ENCODE data around the gene OBSCN.
"Not testable (repeated sequence)": the region's sequence is repeated elsewhere in the genome, so short reads cannot be mapped to it uniquely, and the experiment has no call there.

OBSCN gene

DNA sequence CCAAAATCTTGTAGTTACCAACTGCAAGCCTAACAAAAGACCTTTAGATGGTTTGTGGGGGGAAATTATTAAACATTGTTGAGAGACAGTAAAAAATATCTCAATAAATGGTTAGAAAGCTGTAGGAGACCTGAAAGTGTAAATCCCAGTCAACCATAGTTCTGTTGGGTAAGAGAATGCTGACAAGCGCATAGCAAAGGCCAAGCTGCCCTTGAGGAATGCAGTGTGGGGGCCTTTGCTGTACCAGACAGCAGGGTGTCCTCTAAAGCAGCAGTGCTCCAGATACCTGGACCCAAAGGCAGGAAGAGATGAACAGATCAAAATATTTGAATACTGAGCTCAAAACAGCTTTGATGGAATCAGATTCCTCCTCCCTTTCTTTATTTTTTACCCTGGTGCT is 54.6 kb downstream of the OBSCN start:
- TF ChIP-seq ZFX (IDR thresholded peaks at IDR 0.05; ENCODE audit: borderline replicate concordance), result no peak
- TF ChIP-seq, protein P1, sequence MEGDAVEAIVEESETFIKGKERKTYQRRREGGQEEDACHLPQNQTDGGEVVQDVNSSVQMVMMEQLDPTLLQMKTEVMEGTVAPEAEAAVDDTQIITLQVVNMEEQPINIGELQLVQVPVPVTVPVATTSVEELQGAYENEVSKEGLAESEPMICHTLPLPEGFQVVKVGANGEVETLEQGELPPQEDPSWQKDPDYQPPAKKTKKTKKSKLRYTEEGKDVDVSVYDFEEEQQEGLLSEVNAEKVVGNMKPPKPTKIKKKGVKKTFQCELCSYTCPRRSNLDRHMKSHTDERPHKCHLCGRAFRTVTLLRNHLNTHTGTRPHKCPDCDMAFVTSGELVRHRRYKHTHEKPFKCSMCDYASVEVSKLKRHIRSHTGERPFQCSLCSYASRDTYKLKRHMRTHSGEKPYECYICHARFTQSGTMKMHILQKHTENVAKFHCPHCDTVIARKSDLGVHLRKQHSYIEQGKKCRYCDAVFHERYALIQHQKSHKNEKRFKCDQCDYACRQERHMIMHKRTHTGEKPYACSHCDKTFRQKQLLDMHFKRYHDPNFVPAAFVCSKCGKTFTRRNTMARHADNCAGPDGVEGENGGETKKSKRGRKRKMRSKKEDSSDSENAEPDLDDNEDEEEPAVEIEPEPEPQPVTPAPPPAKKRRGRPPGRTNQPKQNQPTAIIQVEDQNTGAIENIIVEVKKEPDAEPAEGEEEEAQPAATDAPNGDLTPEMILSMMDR (IDR thresholded peaks at IDR 0.05), result no peak
- no peak overlapping the region for H3K27ac ChIP-seq

- TF ChIP-seq ZFX (IDR thresholded peaks at IDR 0.05; ENCODE audit: borderline replicate concordance), result no peak
- TF ChIP-seq, protein P1 (IDR thresholded peaks at IDR 0.05), result no peak
Measured at GRCh38 chr1:228263636-228264035, 55.8 kb downstream of the OBSCN start.

GRCh38 chr1:228264090-228264829 is 56.4 kb downstream of the OBSCN start:
- TF ChIP-seq ZFX (IDR thresholded peaks at IDR 0.05; ENCODE audit: borderline replicate concordance), result no peak
- TF ChIP-seq, protein P1 (IDR thresholded peaks at IDR 0.05), result no peak
- no peak overlapping the region for H3K27ac ChIP-seq

More at GRCh38 chr1:228263636-228264035, 55.8 kb downstream of the OBSCN start:
- H3K27ac ChIP-seq, result no peak overlapping the region

GRCh38 chr1:228265167-228265566 is 57.3 kb downstream of the OBSCN start:
- TF ChIP-seq ZFX (IDR thresholded peaks at IDR 0.05; ENCODE audit: borderline replicate concordance), result no peak
- TF ChIP-seq, protein P1 (IDR thresholded peaks at IDR 0.05), result no peak; the same call in 1 of the 2 replicates
- no peak overlapping the region for H3K27ac ChIP-seq

- TF ChIP-seq, protein P1 (IDR thresholded peaks at IDR 0.05), result no peak
- no peak for TF ChIP-seq ZFX (IDR thresholded peaks at IDR 0.05; ENCODE audit: borderline replicate concordance)
- H3K27ac ChIP-seq, result no peak overlapping the region
Measured at GRCh38 chr1:228267962-228268880, 60.4 kb downstream of the OBSCN start.

DNA sequence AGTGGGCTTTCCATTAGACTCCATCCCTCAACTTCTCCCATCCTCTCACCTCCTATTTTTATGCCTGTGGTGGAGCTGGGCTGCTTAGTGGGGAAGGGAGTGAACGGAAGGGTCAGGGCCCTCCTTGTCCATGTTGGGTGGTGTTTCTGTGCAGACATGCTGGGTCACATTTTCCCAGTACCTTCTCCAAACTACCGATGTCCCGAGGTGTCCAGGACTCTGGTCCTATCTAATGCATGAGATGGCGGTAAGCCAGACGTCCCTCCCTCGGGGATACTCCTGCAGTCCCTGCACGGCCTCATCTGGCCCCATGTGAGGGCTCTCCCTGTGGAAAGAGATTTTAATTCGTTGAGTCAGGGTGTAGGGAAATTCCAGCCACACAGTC is 61.0 kb downstream of the OBSCN start:
- no peak for TF ChIP-seq ZFX (IDR thresholded peaks at IDR 0.05; ENCODE audit: borderline replicate concordance)
- no peak overlapping the region for H3K27ac ChIP-seq

DNA sequence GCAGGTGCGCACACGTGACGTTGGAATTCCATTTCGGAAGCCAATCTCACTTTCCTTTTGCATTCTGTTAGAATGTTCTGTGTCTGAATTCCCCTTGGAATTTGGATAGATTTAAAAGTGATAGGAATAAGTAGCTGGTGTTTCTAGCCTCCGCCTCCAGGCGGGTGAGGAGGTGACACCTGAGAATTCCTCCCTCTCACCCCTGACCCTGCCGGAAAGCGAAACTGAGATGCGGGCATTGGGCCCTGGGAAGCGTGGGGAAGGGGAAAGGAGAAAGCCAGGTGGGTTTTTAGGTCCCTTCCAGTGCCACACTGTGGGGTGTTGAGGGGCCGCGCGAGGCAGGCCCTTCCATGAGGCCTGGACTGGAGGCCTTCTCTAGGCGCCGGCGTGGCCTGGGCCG is 61.6 kb downstream of the OBSCN start:
- not testable (repeated sequence) for H3K27ac ChIP-seq

DNA sequence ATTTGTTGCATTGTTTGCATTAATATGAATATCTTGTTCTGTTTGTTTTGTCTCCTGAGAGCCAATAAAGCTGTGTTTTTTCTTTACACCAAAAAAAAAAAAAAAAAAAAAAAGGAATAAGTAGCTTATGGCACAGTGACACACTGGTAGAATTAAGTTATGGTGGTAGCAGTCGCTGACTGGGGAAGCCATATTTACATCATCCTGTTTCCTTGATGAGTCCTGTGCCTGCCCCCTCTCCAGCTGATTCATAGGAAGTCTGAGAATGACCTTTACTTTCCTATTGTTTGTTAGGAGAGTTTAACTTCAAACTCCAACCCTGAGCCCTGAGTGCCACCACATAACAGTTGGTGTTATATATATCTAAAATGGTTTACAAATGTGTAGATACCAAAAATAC is 62.2 kb downstream of the OBSCN start:
- H3K27ac ChIP-seq, result no peak overlapping the region
- no peak for TF ChIP-seq ZFX (IDR thresholded peaks at IDR 0.05; ENCODE audit: borderline replicate concordance)
- TF ChIP-seq, protein P1 (IDR thresholded peaks at IDR 0.05), result no peak

Data from 22Rv1 (cell line).